ENCODE results near the gene SYT13. TPM values are rescaled to one million over a fixed set of nuclear protein-coding genes. Genes with fewer than 3 reads are reported as not detected.

The SYT13 gene
- total and polyA plus RNA-seq, 2 of the 4 experiments (the other 2 are of a cell fraction), result not detected

GRCh38 chr11:45223496-45223895 is 62.6 kb downstream of the SYT13 start:
- BruUV-seq (replicated peaks), result no TSS peak
- Histone ChIP-seq H3K27ac (ENCODE audit: insufficient read depth, low read length) (no peak overlapping the region), H3K27me3 (ENCODE audit: control insufficient read depth, insufficient read depth, low read length) (no peaks in the 10 kb centered on the region), H3K4me1 (ENCODE audit: control insufficient read depth, insufficient read depth, low read length) (no peaks in the 10 kb centered on the region), H2BK15ac (ENCODE audit: low read depth, low read length) (no peak overlapping the region), H4K91ac (ENCODE audit: insufficient read depth, low read depth, low read length) (no peak overlapping the region), H2BK120ac (ENCODE audit: low read depth, low read length) (no peak overlapping the region), H2AK5ac (ENCODE audit: low read depth, low read length) (no peak overlapping the region), H3K9ac (ENCODE audit: low read depth, low read length) (no peak overlapping the region), H2AFZ (replicated peaks; ENCODE audit: low read length, poor library complexity) (no peak overlapping the region), H3K9me3 (ENCODE audit: control insufficient read depth, insufficient read depth, low read length) (no peaks in the 10 kb centered on the region), H3K4me2 (ENCODE audit: low read depth, low read length) (no peak overlapping the region), H4K20me1 (ENCODE audit: insufficient read depth, low read length) (no peaks in the 10 kb centered on the region), H2BK5ac (ENCODE audit: low read depth, low read length, poor library complexity, severe bottlenecking) (no peak overlapping the region), H3K14ac (replicated peaks; ENCODE audit: low read depth, low read length) (no peak overlapping the region), H3K36me3 (ENCODE audit: control insufficient read depth, insufficient read depth, low read length) (peaks cover 11% of the 10 kb centered on the region), H2AK9ac (replicated peaks; ENCODE audit: low read depth, low read length, poor library complexity) (no peak overlapping the region), H3K79me1 (ENCODE audit: low read depth in 1 of 2, low read length in 2 of 2) (no peaks in the 10 kb centered on the region), H3K23ac (ENCODE audit: low read depth, low read length) (no peak overlapping the region), H3K4me3 (ENCODE audit: insufficient read depth, low read depth, low read length) (no peak overlapping the region), H3K56ac (ENCODE audit: extremely low read depth, insufficient read depth, low read length) (no peak overlapping the region), H4K5ac (ENCODE audit: low read depth, low read length) (no peak overlapping the region), H4K8ac (ENCODE audit: low read depth in 2 of 2, low read length in 2 of 2) (no peak overlapping the region), H3K18ac (ENCODE audit: low read depth, low read length) (no peak overlapping the region), H3K4ac (ENCODE audit: low read depth, low read length) (no peak overlapping the region), H3K9me1 (ENCODE audit: insufficient read depth, low read length) (no peaks in the 10 kb centered on the region), H2BK20ac (ENCODE audit: low read depth, low read length) (no peak overlapping the region)
- CTCF ChIA-PET, result no interaction called here
- no peak for DNase-seq
- dilution Hi-C loops (cut with HindIII; ENCODE audit: low sequenced_read_pairs, unreplicated experiment), result no loop called here
- in situ Hi-C loops (cut with MboI; ENCODE audit: low sequenced_read_pairs), result no loop called here
- intact Hi-C loops (cut with micrococcal nuclease), result no loop called here
- TF ChIP-seq RFX5 (IDR thresholded peaks at IDR 0.05; ENCODE audit: low read depth, low read length) (no peak), RAD21 (IDR thresholded peaks at IDR 0.05; ENCODE audit: low read length) (no peak), SMC3 (IDR thresholded peaks at IDR 0.05; ENCODE audit: low read depth, low read length) (no peak), MAZ (IDR thresholded peaks at IDR 0.05; ENCODE audit: borderline replicate concordance, low read depth, low read length) (no peak), RCOR1 (IDR thresholded peaks at IDR 0.05; ENCODE audit: insufficient replicate concordance, low read length) (no peak), BHLHE40 (IDR thresholded peaks at IDR 0.05; ENCODE audit: low read depth, low read length) (no peak), CEBPB (IDR thresholded peaks at IDR 0.05; ENCODE audit: low read depth, low read length) (no peak)
- ATAC-seq (ENCODE audit: low read depth), result no peak
- 80% methylated on average over 2 of the region's 5 CpGs; no CpG with 5 or more reads in 1 of the 2 experiments for WGBS, 2 experiments (ENCODE audit: extremely low coverage in 2 of 2, insufficient read length in 1 of 2)
- POLR2A ChIA-PET (ENCODE audit: unreplicated experiment), result no interaction called here
